HEK293 (cell line): ENCODE results near the gene TRAM2.

Source experiments
- BCL6B ChIP-seq: fragments of 450-650 bp; formaldehyde crosslinking; IDR thresholded peaks from 2 replicates; pipeline ENCODE4 v1.5.1; 2017; ENCODE audit warnings: missing biosample characterization, missing genetic modification characterization
- GFI1B ChIP-seq: fragments of 450-650 bp; formaldehyde crosslinking; IDR thresholded peaks from 2 replicates; pipeline ENCODE4 v1.5.1; 2016; ENCODE audit warnings: missing biosample characterization, missing genetic modification characterization
- GLI4 ChIP-seq: fragments of 450-650 bp; formaldehyde crosslinking; IDR thresholded peaks from 2 replicates; pipeline ENCODE4 v1.5.1; 2016; ENCODE audit warnings: missing biosample characterization, missing genetic modification characterization
- IKZF3 ChIP-seq: fragments of 450-650 bp; IDR thresholded peaks from 2 replicates; pipeline ENCODE4 v1.5.0; 2018; ENCODE audit warnings: missing biosample characterization, mild to moderate bottlenecking, missing genetic modification characterization, moderate library complexity
- PRDM6 ChIP-seq: fragments of 450-650 bp; formaldehyde crosslinking; IDR thresholded peaks from 2 replicates; pipeline ENCODE4 v1.5.1; 2017; ENCODE audit warnings: missing biosample characterization, missing genetic modification characterization
- REST ChIP-seq: fragments of 450-650 bp; formaldehyde crosslinking; IDR thresholded peaks from 2 replicates; pipeline ENCODE4 v1.5.1; 2016; ENCODE audit warnings: missing biosample characterization, missing genetic modification characterization
- WT1 ChIP-seq: fragments of 450-650 bp; formaldehyde crosslinking; IDR thresholded peaks from 2 replicates; pipeline ENCODE4 v1.5.1; 2016; ENCODE audit warnings: missing biosample characterization, missing genetic modification characterization
- ZBTB10 ChIP-seq: fragments of 450-650 bp; formaldehyde crosslinking; IDR thresholded peaks from 2 replicates; pipeline ENCODE4 v1.5.1; 2016; ENCODE audit warnings: missing biosample characterization, missing genetic modification characterization
- ZBTB17 ChIP-seq: fragments of 450-650 bp; formaldehyde crosslinking; IDR thresholded peaks from 2 replicates; pipeline ENCODE4 v1.5.1; 2016; ENCODE audit warnings: missing biosample characterization, missing genetic modification characterization
- ZBTB20 ChIP-seq: fragments of 450-650 bp; formaldehyde crosslinking; IDR thresholded peaks from 2 replicates; pipeline ENCODE4 v1.5.1; 2016; ENCODE audit warnings: missing biosample characterization, missing genetic modification characterization
- ZBTB49 ChIP-seq: fragments of 450-650 bp; formaldehyde crosslinking; IDR thresholded peaks from 2 replicates; pipeline ENCODE4 v1.5.1; 2016; ENCODE audit warnings: missing biosample characterization, missing genetic modification characterization, low read depth
- ZNF121 ChIP-seq: fragments of 450-650 bp; formaldehyde crosslinking; IDR thresholded peaks from 2 replicates; pipeline ENCODE4 v1.5.1; 2016; ENCODE audit warnings: missing biosample characterization, missing genetic modification characterization
- ZNF221 ChIP-seq: fragments of 450-650 bp; formaldehyde crosslinking; IDR thresholded peaks from 2 replicates; pipeline ENCODE4 v1.5.1; 2017; ENCODE audit warnings: missing biosample characterization, missing genetic modification characterization, borderline replicate concordance
- ZNF341 ChIP-seq: fragments of 450-650 bp; formaldehyde crosslinking; IDR thresholded peaks from 2 replicates; pipeline ENCODE4; 2016; ENCODE audit warnings: low read depth, missing biosample characterization, missing genetic modification characterization
- ZNF391 ChIP-seq: fragments of 450-650 bp; formaldehyde crosslinking; IDR thresholded peaks from 2 replicates; pipeline ENCODE4 v1.5.1; 2016; ENCODE audit warnings: low read depth, missing biosample characterization, missing genetic modification characterization, borderline replicate concordance
- ZNF394 ChIP-seq: fragments of 450-650 bp; formaldehyde crosslinking; IDR thresholded peaks from 2 replicates; pipeline ENCODE4 v1.5.1; 2016; ENCODE audit warnings: missing biosample characterization, missing genetic modification characterization, mild to moderate bottlenecking, moderate library complexity, borderline replicate concordance
- ZNF398 ChIP-seq: fragments of 450-650 bp; formaldehyde crosslinking; IDR thresholded peaks from 2 replicates; pipeline ENCODE4 v1.5.1; 2017; ENCODE audit warnings: missing biosample characterization, missing genetic modification characterization
- ZNF423 ChIP-seq: fragments of 450-650 bp; formaldehyde crosslinking; IDR thresholded peaks from 2 replicates; pipeline ENCODE4 v1.5.1; 2016; ENCODE audit warnings: missing biosample characterization, missing genetic modification characterization
- ZNF529 ChIP-seq: fragments of 450-650 bp; formaldehyde crosslinking; IDR thresholded peaks from 2 replicates; pipeline ENCODE4 v1.5.1; 2017; ENCODE audit warnings: missing genetic modification characterization, missing biosample characterization; ENCODE audit not compliant: insufficient replicate concordance
- ZNF549 ChIP-seq: fragments of 450-650 bp; IDR thresholded peaks from 2 replicates; pipeline ENCODE4 v1.5.1; 2018; ENCODE audit warnings: missing biosample characterization, missing genetic modification characterization, mild to moderate bottlenecking, inconsistent platforms, moderate library complexity
- ZNF558 ChIP-seq: fragments of 450-650 bp; formaldehyde crosslinking; IDR thresholded peaks from 2 replicates; pipeline ENCODE4 v1.5.1; 2016; ENCODE audit warnings: missing biosample characterization, missing genetic modification characterization
- ZNF596 ChIP-seq: fragments of 450-650 bp; IDR thresholded peaks from 2 replicates; pipeline ENCODE4 v1.5.0; 2018; ENCODE audit warnings: missing biosample characterization, mild to moderate bottlenecking, missing genetic modification characterization, moderate library complexity
- ZNF610 ChIP-seq: fragments of 450-650 bp; formaldehyde crosslinking; IDR thresholded peaks from 2 replicates; pipeline ENCODE4 v1.5.1; 2016; ENCODE audit warnings: missing biosample characterization, missing genetic modification characterization, borderline replicate concordance
- ZNF626 ChIP-seq: fragments of 450-650 bp; sonication (Bioruptor Pico); formaldehyde crosslinking; IDR thresholded peaks from 2 replicates; pipeline ENCODE4 v1.5.1; 2018; ENCODE audit warnings: missing biosample characterization, missing genetic modification characterization, inconsistent platforms
- ZNF76 ChIP-seq: fragments of 450-650 bp; formaldehyde crosslinking; IDR thresholded peaks from 2 replicates; pipeline ENCODE4; 2016; ENCODE audit warnings: low read depth, missing biosample characterization, missing genetic modification characterization, borderline replicate concordance

The TRAM2 gene

GRCh38 chr6:52482903-52483670, 93.8 kb downstream of the TRAM2 start (continued):
- TF ChIP-seq ZNF398 (tag by site-specific recombination) (peak; percentile 56), GLI4 (tag by site-specific recombination) (no peak), ZBTB17 (tag by site-specific recombination) (peak; percentile 86), ZNF394 (peak; percentile 82), ZNF221 (no peak), WT1 (tag by site-specific recombination) (peak; percentile 91), ZNF341 (no peak), ZNF610 (tag by site-specific recombination) (no peak), ZNF558 (tag by site-specific recombination) (peak; percentile 62), ZNF121 (tag by site-specific recombination) (no peak), GFI1B (tag by site-specific recombination) (peak; percentile 65; the same call in 1 of the 2 replicates), ZNF423 (tag by site-specific recombination) (no peak), PRDM6 (peak; percentile 97), ZNF596 (tag by site-specific recombination) (no peak), ZNF626 (tag by site-specific recombination) (no peak), ZNF549 (tag by site-specific recombination) (no peak), ZBTB20 (0 out of 2 replicates have a peak, but pooled peaks have one; percentile 11), ZNF391 (peak; percentile 96; the same call in 1 of the 2 replicates), ZNF76 (tag by site-specific recombination) (peak; percentile 66; the same call in 1 of the 2 replicates), ZBTB10 (no peak), ZBTB49 (tag by site-specific recombination) (no peak), IKZF3 (peak; percentile 69), ZNF529 (tag by site-specific recombination) (no peak), BCL6B (tag by site-specific recombination) (no peak), REST (tag by site-specific recombination) (no peak)
